GM21526 (cell line): Measurements from ENCODE around the gene ME1.
"Not testable (repeated sequence)": the region's sequence is repeated elsewhere in the genome, so short reads cannot be mapped to it uniquely, and the experiment has no call there.

Source experiments
- ATAC-seq: cut with Tn5 transposase; IDR thresholded peaks from one replicate; pipeline ENCODE4 v1.9.1; 2021; ENCODE audit warnings: moderate library complexity; ENCODE audit not compliant: unreplicated experiment, low FRiP score

ME1 gene

GRCh38 chr6:83198486-83199172, 232.2 kb downstream of the ME1 start:
- no peak for ATAC-seq

- ATAC-seq: peak; percentile 27
These were observed 236.9 kb downstream of the ME1 start for GRCh38 chr6:83193747-83194566.

GRCh38 chr6:83192871-83193746, 237.7 kb downstream of the ME1 start, which contains the start of the genes PGM3 and RWDD2A:
Gene PGM3 (minus strand): TSS chr6:83193265. CDS start chr6:83191012, 2,253 bp downstream.
Gene RWDD2A (plus strand): TSS chr6:83193357. CDS start chr6:83194452, 1,095 bp downstream.
- peak; percentile 98 for ATAC-seq

DNA sequence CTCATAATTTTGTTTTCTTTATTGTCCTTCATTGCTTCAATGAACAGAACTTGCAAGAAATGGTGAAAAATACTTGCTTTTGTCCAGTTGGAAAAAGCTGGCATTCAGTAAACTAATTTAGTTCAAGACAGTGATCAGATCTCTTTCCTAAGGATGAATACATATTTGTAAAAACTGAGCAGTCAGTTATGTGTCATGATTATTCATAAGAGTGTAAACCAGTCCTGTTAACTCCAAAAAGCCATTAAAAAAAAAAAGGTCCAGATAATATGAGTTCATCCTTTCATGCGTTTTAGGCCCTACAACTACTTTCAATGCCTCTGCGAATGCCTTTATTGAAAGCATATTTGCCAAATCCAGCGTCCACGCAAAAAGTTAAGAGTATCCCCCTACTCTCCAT, 238.4 kb downstream of the ME1 start:
- ATAC-seq: no peak

DNA sequence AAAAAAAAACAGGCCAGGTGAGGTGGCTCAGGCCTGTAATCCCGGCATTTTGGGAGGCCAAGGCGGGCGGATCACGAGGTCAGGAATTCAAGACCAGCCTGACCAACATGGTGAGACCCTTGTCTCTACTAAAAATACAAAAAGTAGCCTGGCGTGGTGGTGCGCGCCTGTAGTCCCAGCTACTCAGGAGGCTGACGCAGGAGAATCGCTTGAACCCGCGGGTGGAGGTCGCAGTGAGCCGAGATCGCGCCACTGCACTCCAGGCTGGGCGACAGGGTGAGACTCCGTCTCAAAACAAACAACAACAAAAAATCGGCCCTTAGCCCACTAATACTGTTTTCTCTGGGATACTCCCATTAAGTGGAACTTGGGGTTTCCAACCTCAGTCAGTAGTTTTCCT, 238.9 kb downstream of the ME1 start:
- not testable (repeated sequence) for ATAC-seq

GRCh38 chr6:83190626-83191025, 240.2 kb downstream of the ME1 start:
- ATAC-seq: no peak

DNA sequence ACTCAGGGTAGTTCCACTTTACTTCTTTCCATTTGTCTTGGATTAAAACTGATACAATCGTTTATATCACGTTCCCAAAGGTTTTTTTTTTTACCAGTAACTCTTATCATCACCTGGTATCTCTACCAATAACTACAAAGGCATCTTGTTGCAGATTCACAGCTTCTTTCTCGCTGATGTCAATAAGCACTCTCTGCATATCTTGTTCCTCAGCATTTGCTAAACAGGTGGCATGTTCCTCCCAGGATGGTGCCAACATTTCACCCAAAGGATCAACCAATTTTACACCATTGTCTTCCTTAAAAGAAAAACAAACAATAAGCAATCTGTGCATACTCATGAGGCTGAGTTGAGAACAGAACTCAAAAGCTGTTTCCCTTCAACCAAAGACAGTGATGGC, 242.3 kb downstream of the ME1 start:
- no peak for ATAC-seq

- no peak for ATAC-seq
These were observed 245.8 kb downstream of the ME1 start for GRCh38 chr6:83185096-83185495.

DNA sequence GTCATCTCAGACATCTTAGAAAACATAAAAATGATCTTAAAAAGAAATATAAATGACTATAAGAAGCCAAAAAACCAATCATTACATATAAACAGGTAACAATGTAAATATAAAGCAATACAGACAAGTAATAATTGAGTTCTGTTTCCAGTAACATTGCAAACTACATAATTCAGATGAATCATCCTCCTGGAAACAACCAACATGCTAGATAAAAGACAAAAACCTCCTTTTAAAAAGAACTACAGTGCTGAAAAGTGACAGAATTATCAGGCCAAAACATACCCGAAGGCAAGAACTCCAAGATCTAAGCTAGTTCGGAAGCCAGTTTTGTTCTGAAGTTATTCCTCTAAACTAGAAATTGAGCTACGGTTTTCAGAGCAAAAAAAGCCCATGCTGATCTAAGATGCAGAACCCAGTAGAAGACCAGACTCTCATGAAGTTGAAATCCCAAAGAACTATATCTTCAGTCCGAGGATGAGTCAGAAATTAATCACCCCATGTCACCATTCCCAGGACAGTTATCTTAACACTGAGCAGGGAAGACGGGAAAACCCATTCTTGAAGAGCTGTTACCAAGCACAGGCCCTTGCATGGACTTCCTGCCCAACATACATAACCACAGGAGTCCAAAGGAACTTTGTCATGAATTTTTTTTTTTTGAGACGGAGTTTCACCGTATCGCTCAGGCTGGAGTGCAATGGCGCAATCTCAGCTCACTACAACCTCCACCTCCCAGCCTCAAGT, 247.6 kb downstream of the ME1 start:
- ATAC-seq: no peak

- no peak for ATAC-seq
These were observed 248.7 kb downstream of the ME1 start for GRCh38 chr6:83182114-83182513.

- no peak for ATAC-seq
These were observed 250.4 kb downstream of the ME1 start for GRCh38 chr6:83180426-83180950.

DNA sequence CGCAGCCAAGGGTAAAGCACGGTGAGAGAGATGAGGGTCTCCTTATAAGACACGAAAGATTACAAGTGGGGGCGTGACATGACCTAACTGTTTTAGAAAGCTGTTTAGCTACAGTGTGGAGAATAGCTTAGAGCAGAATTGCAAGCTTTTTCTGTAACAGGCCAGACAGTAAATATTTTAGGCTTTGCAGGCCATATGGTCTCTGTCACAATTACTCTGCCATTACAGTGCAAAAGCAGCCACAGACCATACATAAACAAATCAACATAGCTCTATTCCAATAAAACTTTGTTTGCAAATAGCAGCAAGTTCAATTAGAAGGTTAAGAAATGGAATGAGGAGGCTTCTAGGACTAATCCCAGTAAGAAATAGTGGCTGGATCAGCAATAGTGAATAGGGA, 254.6 kb downstream of the ME1 start:
- ATAC-seq: no peak

DNA sequence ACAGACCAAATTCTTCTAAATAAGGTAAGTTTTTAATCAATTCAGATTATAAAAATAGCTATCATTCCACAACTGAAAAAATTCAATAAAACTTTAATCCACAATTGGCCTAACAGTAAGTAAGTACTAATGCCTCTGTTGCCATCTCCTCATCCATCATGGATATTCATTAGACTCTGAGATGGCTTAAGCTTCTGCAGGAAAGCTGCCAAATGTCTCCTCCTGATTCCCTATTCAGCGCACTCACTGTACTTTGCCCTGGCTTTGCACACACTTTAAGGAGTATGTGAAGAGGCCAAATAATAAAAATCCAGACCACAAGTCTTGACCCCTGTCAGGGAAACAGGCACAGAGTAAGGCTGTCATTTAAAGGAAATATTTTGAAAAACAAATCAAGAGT, 261.3 kb downstream of the ME1 start:
- no peak for ATAC-seq

- ATAC-seq: no peak
These were observed 261.7 kb downstream of the ME1 start for GRCh38 chr6:83169106-83169505.

DNA sequence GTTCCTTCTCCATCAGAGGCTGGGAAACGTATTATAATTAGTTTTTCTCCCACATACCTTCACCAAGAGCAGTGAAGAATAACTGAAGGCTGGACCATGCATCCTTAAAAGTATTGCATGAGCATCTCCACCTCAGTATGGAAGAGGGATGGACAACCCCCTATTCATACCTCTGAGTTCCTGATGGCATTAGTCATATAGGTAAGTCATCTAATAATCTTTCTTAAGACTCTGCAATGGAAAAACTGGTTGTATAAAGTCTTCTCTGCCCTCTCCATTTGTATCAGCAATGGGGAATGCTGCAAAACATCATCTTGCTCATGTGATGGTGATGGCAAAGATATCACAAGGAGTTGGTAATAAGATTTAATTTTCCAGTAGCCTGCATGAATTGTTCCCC, 262.3 kb downstream of the ME1 start:
- ATAC-seq: no peak

DNA sequence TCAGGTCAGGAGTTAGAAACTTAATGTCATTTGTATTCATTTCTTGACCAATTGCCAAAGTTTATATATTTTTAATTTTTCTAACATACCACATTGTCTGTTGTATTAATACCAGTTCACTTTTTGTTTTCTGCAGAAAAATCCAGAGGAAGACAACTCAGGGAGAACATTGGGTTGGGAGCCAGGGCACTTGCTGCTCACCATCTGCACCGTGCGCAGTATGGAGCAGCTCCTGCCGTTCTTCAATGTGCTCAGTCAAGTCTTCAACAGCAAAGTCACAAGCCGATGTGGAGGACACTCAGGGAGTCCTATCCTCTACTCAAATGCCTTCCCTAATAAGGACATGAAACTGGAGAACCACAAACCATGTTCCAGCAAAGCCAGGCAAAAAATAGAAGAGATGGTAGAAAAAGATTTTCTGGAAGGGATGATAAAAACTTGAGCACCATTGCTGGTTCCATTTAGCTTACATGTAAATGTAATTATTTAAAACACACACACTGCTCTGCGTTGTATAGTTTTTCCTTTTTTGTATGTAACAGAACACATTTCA, 263.0 kb downstream of the ME1 start:
- ATAC-seq: no peak
